SKM-1 (cell line): ENCODE measurements around the gene AKAP12.

ENCODE experiments used
- DNase-seq: peaks from one replicate; lab custom pipeline; 2025; ENCODE audit not compliant: unreplicated experiment; lab: John Stamatoyannopoulos, UW

Gene AKAP12

GRCh38 chr6:151232899-151233298, 6.9 kb upstream of the AKAP12 start:
- no peak for DNase-seq

GRCh38 chr6:151233731-151234130, 6.0 kb upstream of the AKAP12 start:
- no peak for DNase-seq

GRCh38 chr6:151236668-151237401, 2.9 kb upstream of the AKAP12 start:
- no peak for DNase-seq

- no peak for DNase-seq
Measured at GRCh38 chr6:151240036-151240685, 394 bp downstream of the AKAP12 start.

- no peak for DNase-seq
Measured at GRCh38 chr6:151240791-151241642, 1.2 kb downstream of the AKAP12 start.

- no peak for DNase-seq
Measured at GRCh38 chr6:151241853-151242252, 2.1 kb downstream of the AKAP12 start.

- no peak for DNase-seq
Measured at GRCh38 chr6:151242420-151242861, 2.7 kb downstream of the AKAP12 start.

- DNase-seq = no peak
Measured at GRCh38 chr6:151243481-151243880, 3.7 kb downstream of the AKAP12 start.

GRCh38 chr6:151247490-151247889, 7.7 kb downstream of the AKAP12 start:
- DNase-seq = no peak

- DNase-seq = no peak
Measured at GRCh38 chr6:151248295-151248694, 8.5 kb downstream of the AKAP12 start.

- DNase-seq = no peak
Measured at GRCh38 chr6:151252634-151253033, 12.9 kb downstream of the AKAP12 start.

- no peak for DNase-seq
Measured at GRCh38 chr6:151254451-151255081, 14.8 kb downstream of the AKAP12 start.

GRCh38 chr6:151255811-151256210, 16.0 kb downstream of the AKAP12 start:
- DNase-seq = no peak

- no peak for DNase-seq
Measured at GRCh38 chr6:151257985-151258445, 18.2 kb downstream of the AKAP12 start.

- DNase-seq = no peak
Measured at GRCh38 chr6:151260205-151260604, 20.4 kb downstream of the AKAP12 start.

GRCh38 chr6:151263035-151263434, 23.3 kb downstream of the AKAP12 start:
- no peak for DNase-seq

GRCh38 chr6:151263967-151264366, 24.2 kb downstream of the AKAP12 start:
- DNase-seq = no peak

GRCh38 chr6:151265282-151265681, 25.5 kb downstream of the AKAP12 start:
- DNase-seq = no peak

GRCh38 chr6:151269321-151269995, 29.7 kb downstream of the AKAP12 start:
- no peak for DNase-seq

GRCh38 chr6:151275121-151275520, 35.4 kb downstream of the AKAP12 start:
- no peak for DNase-seq

- no peak for DNase-seq
Measured at GRCh38 chr6:151275566-151275965, 35.8 kb downstream of the AKAP12 start.
